OCI-LY1 (cell line): Measurements from ENCODE around the gene B3GNT8.

Source experiments
- CTCF ChIP-seq: fragments of 200-600 bp; sonication (generic), shearing (Covaris generic); IDR thresholded peaks from 2 replicates; pipeline ENCODE4 v1.5.1; 2017; ENCODE audit warnings: mild to moderate bottlenecking, antibody characterized with exemption, low read length, moderate library complexity, mixed read lengths
- EZH2 ChIP-seq: fragments of 200-600 bp; sonication (generic), shearing (Covaris generic); IDR thresholded peaks from 2 replicates; pipeline ENCODE4 v1.8.0; 2017; ENCODE audit warnings: borderline replicate concordance, mixed run types, mild to moderate bottlenecking, antibody characterized with exemption, low read length, moderate library complexity, mixed read lengths

- TF ChIP-seq CTCF = no peak
- TF ChIP-seq EZH2 = no peak
Measured at GRCh38 chr19:41376998-41377365, 50.2 kb downstream of the B3GNT8 start.
